ENCODE data around the gene IPO8.

The IPO8 gene

GRCh38 chr12:30701056-30701455 lies 5.4 kb upstream of the IPO8 start (continued):
- no peak for TF ChIP-seq RARB (CRISPR knock-in tag; IDR thresholded peaks at IDR 0.05)
- no peak for TF ChIP-seq ZC3H10 (CRISPR knock-in tag; IDR thresholded peaks at IDR 0.05)
- TF ChIP-seq ZNF565 (CRISPR knock-in tag; conservative IDR thresholded peaks at IDR 0.05; ENCODE audit: low read depth), result no peak

GRCh38 chr12:30700216-30700900 lies 4.7 kb upstream of the IPO8 start:
- ATAC-seq, result peak; percentile 13
- TF ChIP-seq ZFP30 (CRISPR knock-in tag; IDR thresholded peaks at IDR 0.05) (no peak), CSRNP3 (CRISPR knock-in tag; IDR thresholded peaks at IDR 0.05) (no peak), TCF4 (CRISPR knock-in tag; IDR thresholded peaks at IDR 0.05; ENCODE audit: borderline replicate concordance) (no peak), OSR1 (CRISPR knock-in tag; IDR thresholded peaks at IDR 0.05) (no peak), ZC3H10 (CRISPR knock-in tag; IDR thresholded peaks at IDR 0.05) (no peak), ZFP3 (CRISPR knock-in tag; IDR thresholded peaks at IDR 0.05) (no peak), SNAI2 (CRISPR knock-in tag; IDR thresholded peaks at IDR 0.05) (no peak), ZNF8 (CRISPR knock-in tag; IDR thresholded peaks at IDR 0.05) (no peak), TSHZ2 (CRISPR knock-in tag; IDR thresholded peaks at IDR 0.05) (no peak), BACH2 (CRISPR knock-in tag; IDR thresholded peaks at IDR 0.05; ENCODE audit: borderline replicate concordance) (no peak), RARB (CRISPR knock-in tag; IDR thresholded peaks at IDR 0.05) (no peak), ZNF565 (CRISPR knock-in tag; conservative IDR thresholded peaks at IDR 0.05; ENCODE audit: low read depth) (no peak), CSDC2 (CRISPR knock-in tag; IDR thresholded peaks at IDR 0.05) (no peak), PPARA (CRISPR knock-in tag; IDR thresholded peaks at IDR 0.05; ENCODE audit: borderline replicate concordance) (no peak)

- ATAC-seq, result no peak
These were observed 2.7 kb upstream of the IPO8 start for GRCh38 chr12:30698346-30698745.

GRCh38 chr12:30696943-30697342 lies 1.3 kb upstream of the IPO8 start:
- TF ChIP-seq ZNF565 (CRISPR knock-in tag; conservative IDR thresholded peaks at IDR 0.05; ENCODE audit: low read depth) (no peak), CREB5 (CRISPR knock-in tag; IDR thresholded peaks at IDR 0.05; ENCODE audit: low read depth) (no peak), ZNF70 (CRISPR knock-in tag; IDR thresholded peaks at IDR 0.05) (no peak), SNAI2 (CRISPR knock-in tag; IDR thresholded peaks at IDR 0.05) (no peak), ZFP3 (CRISPR knock-in tag; IDR thresholded peaks at IDR 0.05) (no peak), ISL1 (CRISPR knock-in tag; IDR thresholded peaks at IDR 0.05) (no peak), TSHZ2 (CRISPR knock-in tag; IDR thresholded peaks at IDR 0.05) (no peak)
- no peak for ATAC-seq

More at GRCh38 chr12:30698346-30698745, 2.7 kb upstream of the IPO8 start:
- TF ChIP-seq TOX (CRISPR knock-in tag; IDR thresholded peaks at IDR 0.05; ENCODE audit: borderline replicate concordance), result no peak
- TF ChIP-seq ZNF70 (CRISPR knock-in tag; IDR thresholded peaks at IDR 0.05), result no peak
- no peak for TF ChIP-seq CSDC2 (CRISPR knock-in tag; IDR thresholded peaks at IDR 0.05)
- TF ChIP-seq BACH2 (CRISPR knock-in tag; IDR thresholded peaks at IDR 0.05; ENCODE audit: borderline replicate concordance), result no peak
- TF ChIP-seq ZNF565 (CRISPR knock-in tag; conservative IDR thresholded peaks at IDR 0.05; ENCODE audit: low read depth), result no peak
- no peak for TF ChIP-seq ARNTL (CRISPR knock-in tag; IDR thresholded peaks at IDR 0.05; ENCODE audit: borderline replicate concordance, low read depth)
- TF ChIP-seq ZFP30 (CRISPR knock-in tag; IDR thresholded peaks at IDR 0.05), result no peak
